Parathyroid adenoma (tissue), 2 donors: Measurements from ENCODE around the gene KRTAP10-9.
"Not testable (repeated sequence)": the region's sequence is repeated elsewhere in the genome, so short reads cannot be mapped to it uniquely, and the experiment has no call there.

Source experiments
- H2AFZ ChIP-seq: fragments of 300-600 bp; sonication (generic); one replicate; pipeline ENCODE4 v1.7.0; 2017; ENCODE audit warnings: antibody characterized with exemption, mild to moderate bottlenecking
- H3K27ac ChIP-seq: fragments of 300-600 bp; sonication (generic); one replicate; pipeline ENCODE4 v1.7.0; 2017
- H3K27me3 ChIP-seq: fragments of 300-600 bp; sonication (generic); one replicate; pipeline ENCODE4 v1.7.0; 2017; ENCODE audit warnings: low read length; ENCODE audit not compliant: control insufficient read depth, insufficient read depth
- H3K36me3 ChIP-seq: fragments of 300-600 bp; sonication (generic); one replicate; pipeline ENCODE4 v1.7.0; 2017; ENCODE audit warnings: low read length; ENCODE audit not compliant: control insufficient read depth, insufficient read depth
- H3K4me1 ChIP-seq: fragments of 300-600 bp; sonication (generic); one replicate; pipeline ENCODE4 v1.7.0; 2017; ENCODE audit warnings: control low read depth
- H3K4me2 ChIP-seq: fragments of 300-600 bp; sonication (generic); one replicate; pipeline ENCODE4 v1.7.0; 2017; ENCODE audit warnings: low read length
- H3K4me3 ChIP-seq: fragments of 300-600 bp; sonication (generic); one replicate; pipeline ENCODE4 v1.7.0; 2017; ENCODE audit warnings: low read depth, low read length
- H3K79me2 ChIP-seq: fragments of 300-600 bp; sonication (generic); one replicate; pipeline ENCODE4 v1.7.0; 2017; ENCODE audit warnings: control low read depth
- H3K9ac ChIP-seq: fragments of 300-600 bp; sonication (generic); one replicate; pipeline ENCODE4 v1.7.0; 2017; ENCODE audit warnings: mild to moderate bottlenecking
- H3K9me3 ChIP-seq: fragments of 300-600 bp; sonication (generic); one replicate; pipeline ENCODE4 v1.7.0; 2017; ENCODE audit warnings: low read length; ENCODE audit not compliant: control insufficient read depth
- CTCF ChIP-seq: fragments of 300-600 bp; sonication (generic); IDR thresholded peaks from one replicate; pipeline ENCODE4 v1.7.0; 2017; ENCODE audit warnings: antibody characterized with exemption, mild to moderate bottlenecking
- donor health status: primary hyperparathyroidism.

The KRTAP10-9 gene

GRCh38 chr21:44606495-44606894 lies 20.4 kb upstream of the KRTAP10-9 start:
- Histone ChIP-seq H3K79me2 (no peaks in the 10 kb centered on the region), H3K27ac (no peak overlapping the region), H3K4me3 (no peak overlapping the region), H2AFZ (no peak overlapping the region), H3K9ac (no peak overlapping the region), H3K9me3 (no peaks in the 10 kb centered on the region), H3K4me2 (no peak overlapping the region), H3K4me1 (no peaks in the 10 kb centered on the region), H3K36me3 (no peaks in the 10 kb centered on the region), H3K27me3 (no peaks in the 10 kb centered on the region)
- no peak for TF ChIP-seq CTCF

- H3K36me3 ChIP-seq = no peaks in the 10 kb centered on the region
- no peak overlapping the region for H3K27ac ChIP-seq
- no peak overlapping the region for H3K9ac ChIP-seq
- no peak overlapping the region for H2AFZ ChIP-seq
- H3K4me2 ChIP-seq = no peak overlapping the region
- H3K4me3 ChIP-seq = no peak overlapping the region
- H3K9me3 ChIP-seq = no peaks in the 10 kb centered on the region
- TF ChIP-seq CTCF = no peak
- no peaks in the 10 kb centered on the region for H3K27me3 ChIP-seq
- H3K4me1 ChIP-seq = no peaks in the 10 kb centered on the region
- H3K79me2 ChIP-seq = no peaks in the 10 kb centered on the region
Observed at GRCh38 chr21:44609193-44609592, 17.7 kb upstream of the KRTAP10-9 start.

GRCh38 chr21:44610157-44610843 lies 16.6 kb upstream of the KRTAP10-9 start:
- H3K27ac ChIP-seq, H3K4me1 ChIP-seq, H2AFZ ChIP-seq, H3K9ac ChIP-seq, H3K36me3 ChIP-seq, H3K4me3 ChIP-seq, H3K79me2 ChIP-seq, H3K4me2 ChIP-seq, H3K27me3 ChIP-seq, H3K9me3 ChIP-seq: not testable (repeated sequence)

GRCh38 chr21:44611551-44611950 lies 15.3 kb upstream of the KRTAP10-9 start:
- no peak overlapping the region for H2AFZ ChIP-seq
- H3K9me3 ChIP-seq = no peaks in the 10 kb centered on the region
- no peaks in the 10 kb centered on the region for H3K4me1 ChIP-seq
- H3K27me3 ChIP-seq = no peaks in the 10 kb centered on the region
- no peaks in the 10 kb centered on the region for H3K36me3 ChIP-seq
- H3K4me2 ChIP-seq = no peak overlapping the region
- no peak overlapping the region for H3K4me3 ChIP-seq
- H3K79me2 ChIP-seq = no peaks in the 10 kb centered on the region
- H3K9ac ChIP-seq = no peak overlapping the region
- H3K27ac ChIP-seq = no peak overlapping the region
- no peak for TF ChIP-seq CTCF

- Histone ChIP-seq H3K9me3 (no peaks in the 10 kb centered on the region), H3K4me3 (no peak within 1 kb of the TSS), H3K36me3 (no peaks in the 10 kb centered on the region), H3K9ac (no peak within 1 kb of the TSS), H3K79me2 (no peaks in the 10 kb centered on the region), H2AFZ (no peak within 1 kb of the TSS), H3K4me2 (no peak within 1 kb of the TSS), H3K4me1 (no peaks in the 10 kb centered on the region), H3K27me3 (no peaks in the 10 kb centered on the region), H3K27ac (no peak within 1 kb of the TSS)
- TF ChIP-seq CTCF = no peak
Observed at GRCh38 chr21:44612029-44612486, 14.8 kb upstream of the KRTAP10-9 start, which contains the start of gene KRTAP10-8. TSS of gene KRTAP10-8 (plus strand) at chr21:44612079. CDS start at chr21:44612101, 22 bp downstream.
